Heart right ventricle (tissue), 16 donors: Measurements from ENCODE around the gene PCYT1B. TPM values are rescaled to one million over a fixed set of nuclear protein-coding genes. Genes with fewer than 3 reads are reported as not detected.

Experiments
- ATAC-seq, 8 donors: fragments of 200-7000 bp; cut with Tn5 transposase; one replicate each; pipeline ENCODE4 v1.9.1; 2020; ENCODE audit warnings: mild to moderate bottlenecking in 8 of 8, moderate library complexity in 8 of 8, moderate number of reproducible peaks in 1 of 8
- DNase-seq, 2 donors: peaks; one replicate each; pipeline ENCODE4 v3.0.0-alpha.2; 2020
- H3K27ac ChIP-seq, 10 donors: fragments of 200-600 bp; sonication (generic) in 2 of 10; one replicate each; pipeline versions ENCODE4 v1.5.0 to v1.8.0; 2020 to 2022; ENCODE audit warnings: mild to moderate bottlenecking in 3 of 10
- H3K27me3 ChIP-seq, 7 donors: fragments of 200-600 bp; one replicate each; pipeline ENCODE4 v1.8.0; 2021 to 2022; ENCODE audit warnings: mild to moderate bottlenecking in 2 of 7
- H3K36me3 ChIP-seq, 9 donors: fragments of 200-600 bp; sonication (generic) in 1 of 9; one replicate each; pipeline versions ENCODE4 v1.5.0 to v1.8.0; 2020 to 2022; ENCODE audit warnings: mild to moderate bottlenecking in 2 of 9
- H3K4me1 ChIP-seq, 9 donors: fragments of 200-600 bp; sonication (generic) in 1 of 9; one replicate each; pipeline versions ENCODE4 v1.5.0 to v1.8.0; 2020 to 2022; ENCODE audit warnings: mild to moderate bottlenecking in 4 of 9
- H3K4me3 ChIP-seq, 10 donors: fragments of 200-600 bp; sonication (generic) in 2 of 10; one replicate each; pipeline versions ENCODE4 v1.5.0 to v1.8.0; 2020 to 2022; ENCODE audit warnings: mild to moderate bottlenecking in 7 of 10, moderate library complexity in 2 of 10
- H3K9me3 ChIP-seq, 11 donors: fragments of 200-600 bp in 10 of 11; sonication (generic) in 2 of 11; one replicate each; pipeline versions ENCODE4 v1.5.0 to v1.8.0; 2013 to 2022; ENCODE audit warnings: mild to moderate bottlenecking in 2 of 11, control low read depth in 1 of 11, moderate library complexity in 1 of 11
- CTCF ChIP-seq, 9 donors: fragments of 200-600 bp; sonication (generic) in 2 of 9; IDR thresholded peaks; one replicate each; pipeline versions ENCODE4 v1.5.0 to v1.8.0; 2021 to 2022; ENCODE audit warnings: antibody characterized with exemption in 9 of 9, mild to moderate bottlenecking in 5 of 9, moderate library complexity in 1 of 9
- WGBS, 2 donors: extraction: QIAGEN DNeasy Blood & Tissue Kit; methylation state at CpG; one replicate each; pipeline ENCODE4 v1.1.7; 2013; ENCODE audit warnings: inconsistent platforms in 1 of 2; 5-methylcytosine and 5-hydroxymethylcytosine counted together
- intact Hi-C, 10 donors: fragments of 100-400 bp; cut with DNase I; formaldehyde crosslinking; loops; one replicate each; pipeline versions ENCODE4 v1.11.1 to v1.14.2; 2022
- polyA plus RNA-seq, 2 donors: library from polyadenylated mRNA; stranded (reverse); fragments of 200-250 nt; gene quantifications; one replicate each; pipeline ENCODE4 v1.2.3, GENCODE V29; 2013
- total RNA-seq, 10 donors: library from RNA; stranded (reverse); fragmentation: NEBNext Ultra II Directional in 3 of 10; extraction: Animal tissue kit (Norgen Biotek cat#: 25700) in 3 of 10; gene quantifications; one replicate each; pipeline versions ENCODE4 v1.2.1 to v1.2.4, GENCODE V29; 2021 to 2023
- donor health status: Arrhythmogenic right ventricular cardiomyopathy.
- donor health status: ischemic (EF 13 %, LVEDD 7.1; RV severe dilation, severe dysfunction).
- donor health status: healthy with polysubstance abuse.
- donor health status: DM: no; HTN: yes; CAD: no.
- donor health status: DM: no; HTN: no; CAD: no.
- donor health status: ischemic (EF 25% LVEDD 6.9; RV normal size, moderate dysfunction).
- donor health status: ischemic (EF 25% LVEDD 5.7; RV mildly dilated, moderate dysfunction).
- donor health status: healthy.
- donor health status: DM: yes; HTN: yes; CAD: no.
- donor health status: Ischemic cardiomyopathy.
- donor health status: ischemic (EF 35%, LVEDD 5.7; RV mildly dilated, moderate dysfunction).
- donor health status: nonischemic (EF 11% LVEDD 7.7; RV severe dilation, severe dysfunction).
- donor health status: DM: yes; HTN: yes; CAD: no.
- donor health status: PGD.
- donor health status: ischemic (EF 29% LVEDD 5.4; RV normal size, mild dysfunction).
- donor health status: nonischemic (EF 23%, LVEDD 6.1; RV moderate dilation, normal function).

Gene PCYT1B
- total and polyA plus RNA-seq, 12 donors, result 0.07 to 0.34 (median 0.13) TPM; not detected in 5

GRCh38 chrX:24574743-24575142 is 72.4 kb downstream of the PCYT1B start:
- TF ChIP-seq CTCF (IDR thresholded peaks at IDR 0.05), result no peak
- no peaks in the 10 kb centered on the region for H3K36me3 ChIP-seq
- 81 to 85% methylated on average over 4 of the region's 4 CpGs for WGBS, 2 donors
- no peak for DNase-seq
- no peak overlapping the region for H3K27ac ChIP-seq
- H3K4me3 ChIP-seq, result no peak overlapping the region
- peaks cover 0 to 11% (median 0%) of the 10 kb centered on the region in 7 donors for H3K27me3 ChIP-seq
- no peak for ATAC-seq
- H3K9me3 ChIP-seq, result no peaks in the 10 kb centered on the region
- intact Hi-C loops, result no loop called here
- no peaks in the 10 kb centered on the region for H3K4me1 ChIP-seq

GRCh38 chrX:24567169-24567568 is 80.0 kb downstream of the PCYT1B start:
- Histone ChIP-seq H3K27me3 (peaks cover 0 to 8% (median 0%) of the 10 kb centered on the region in 7 donors), H3K4me1 (no peaks in the 10 kb centered on the region), H3K4me3 (no peak overlapping the region), H3K36me3 (no peaks in the 10 kb centered on the region), H3K27ac (no peak overlapping the region), H3K9me3 (no peaks in the 10 kb centered on the region)
- ATAC-seq (no peak), DNase-seq (no peak)
- intact Hi-C loops, result no loop called here
- no peak for TF ChIP-seq CTCF (IDR thresholded peaks at IDR 0.05)
- WGBS, 2 donors, result 89 to 93% methylated on average over 4 of the region's 4 CpGs

DNA sequence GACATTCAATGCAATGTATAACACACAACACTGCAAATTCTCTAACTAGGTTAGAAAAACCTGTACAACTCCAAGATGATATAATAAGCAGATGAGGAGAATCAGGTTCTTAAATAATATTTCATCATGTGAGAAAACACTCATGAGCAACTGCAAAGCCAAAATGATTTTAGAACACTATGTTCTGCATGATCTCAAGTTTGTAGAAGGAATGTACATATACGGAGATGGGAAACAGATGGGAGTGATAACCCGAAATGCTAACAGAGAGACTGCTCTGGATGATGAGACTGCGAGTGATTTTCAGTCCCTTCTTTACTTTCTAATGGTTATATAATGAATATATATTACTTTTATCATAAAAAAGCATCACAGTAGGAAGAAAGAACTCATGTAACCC is 80.9 kb downstream of the PCYT1B start:
- ATAC-seq (no peak), DNase-seq (no peak)
- Histone ChIP-seq H3K9me3 (no peaks in the 10 kb centered on the region), H3K4me1 (no peaks in the 10 kb centered on the region), H3K27ac (no peak overlapping the region), H3K27me3 (peaks cover 0 to 8% (median 0%) of the 10 kb centered on the region in 7 donors), H3K36me3 (no peaks in the 10 kb centered on the region), H3K4me3 (no peak overlapping the region)
- intact Hi-C loops, result no loop called here
- WGBS, 2 donors, result 76 to 80% methylated on average over 3 of the region's 3 CpGs
- no peak for TF ChIP-seq CTCF (IDR thresholded peaks at IDR 0.05)

DNA sequence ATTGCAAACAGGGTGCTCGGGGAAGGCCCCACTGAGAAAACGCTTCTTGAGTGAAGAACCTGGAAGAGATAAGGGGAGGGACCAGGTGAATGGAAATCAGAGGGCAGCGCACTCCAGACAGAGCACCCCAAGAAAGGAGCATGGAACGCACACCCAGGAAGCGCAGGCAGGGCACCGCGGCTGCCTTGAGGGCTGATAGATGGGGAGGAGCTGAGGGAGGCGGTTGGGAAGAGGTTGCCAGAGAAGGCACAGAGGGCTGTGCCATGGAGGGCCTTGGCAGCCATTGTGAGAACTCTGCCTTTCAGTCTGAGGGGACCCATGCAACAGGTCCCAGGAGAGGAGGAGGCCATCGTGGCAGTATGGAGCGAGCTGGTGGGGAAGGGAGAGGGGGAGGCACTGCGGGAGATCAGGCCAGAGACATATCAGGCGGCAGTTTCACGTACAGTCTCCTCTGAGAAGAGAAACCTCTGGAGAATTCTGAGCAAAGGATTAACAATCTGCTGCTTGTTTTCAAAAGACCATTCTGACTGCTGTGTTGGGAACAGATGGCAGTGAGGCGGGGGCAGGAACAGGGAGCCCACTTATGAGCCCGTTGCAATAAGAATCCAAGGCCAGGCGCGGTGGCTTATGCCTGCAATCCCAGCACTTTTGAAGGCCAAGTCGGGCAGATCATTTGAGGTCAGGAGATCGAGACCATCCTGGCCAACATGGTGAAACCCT is 83.7 kb downstream of the PCYT1B start:
- H3K9me3 ChIP-seq, result no peaks in the 10 kb centered on the region
- no peaks in the 10 kb centered on the region for H3K4me1 ChIP-seq
- H3K36me3 ChIP-seq, result no peaks in the 10 kb centered on the region
- peaks cover 0 to 5% (median 0%) of the 10 kb centered on the region in 7 donors for H3K27me3 ChIP-seq
- 88 to 91% methylated on average over 19 of the region's 19 CpGs for WGBS, 2 donors
- intact Hi-C loops, result loop anchor here in 2 of 10 donors (5.0 kb wide), 1 partner anchor 166 kb away; no protein-coding TSS in a partner anchor
- no peak for DNase-seq
- no peak overlapping the region for H3K27ac ChIP-seq
- no peak for ATAC-seq
- no peak overlapping the region for H3K4me3 ChIP-seq
- TF ChIP-seq CTCF (IDR thresholded peaks at IDR 0.05), result no peak
